Ishikawa (cell line): Measurements from ENCODE around the gene RPP14.

Experiments used
- CEBPB ChIP-seq: IDR thresholded peaks from 2 replicates; pipeline ENCODE4 v1.6.1; 2012
- FOXM1 ChIP-seq: IDR thresholded peaks from 2 replicates; pipeline ENCODE4 v1.6.1; 2012; ENCODE audit warnings: low read depth, borderline replicate concordance
- TEAD4 ChIP-seq: IDR thresholded peaks from 2 replicates; pipeline ENCODE4 v1.6.1; 2012
- ZBTB7A ChIP-seq: IDR thresholded peaks from 2 replicates; pipeline ENCODE4 v1.6.1; 2012; ENCODE audit warnings: low read depth

- TF ChIP-seq ZBTB7A = no peak
- TF ChIP-seq CEBPB = no peak
- no peak for TF ChIP-seq FOXM1
- no peak for TF ChIP-seq TEAD4
These were observed 23.3 kb downstream of the RPP14 start for GRCh38 chr3:58329150-58329921.
